CD8-positive, alpha-beta memory T cell (primary cell): Measurements from ENCODE around the gene LRTM2. TPM values are rescaled to one million over a fixed set of nuclear protein-coding genes. Genes with fewer than 3 reads are reported as not detected.

Experiments
- CTCF ChIA-PET: fragments of 350-600 bp; sonication (Branson Sonifier 250); formaldehyde crosslinking; loops from one replicate; lab custom pipeline; 2021; ENCODE audit warnings: antibody characterized with exemption; lab: Charles Lee
- POLR2A ChIA-PET: fragments of 350-600 bp; sonication (Branson Sonifier 250); formaldehyde crosslinking; loops from one replicate; lab custom pipeline; 2021; ENCODE audit warnings: antibody characterized with exemption; lab: Charles Lee
- DNase-seq, 5 donors: peaks; one replicate each; pipeline versions ENCODE4 v3.0.0 to v3.0.0-alpha.2; 2020 to 2022; ENCODE audit warnings: mixed read lengths in 1 of 5
- H3K27ac ChIP-seq: one replicate; pipeline ENCODE4 v1.7.0; 2013; ENCODE audit warnings: low read depth, mild to moderate bottlenecking, low read length, moderate library complexity
- H3K27me3 ChIP-seq: 2 replicates; pipeline ENCODE4 v1.7.0; 2013; ENCODE audit warnings: low read length, mild to moderate bottlenecking; ENCODE audit not compliant: insufficient read depth, poor library complexity, severe bottlenecking
- H3K36me3 ChIP-seq: 2 replicates; pipeline ENCODE4 v1.7.0; 2013; ENCODE audit warnings: mild to moderate bottlenecking, low read length, moderate library complexity; ENCODE audit not compliant: insufficient read depth
- H3K4me1 ChIP-seq: 2 replicates; pipeline ENCODE4 v1.7.0; 2013; ENCODE audit warnings: mild to moderate bottlenecking, low read length, moderate library complexity; ENCODE audit not compliant: insufficient read depth
- H3K4me3 ChIP-seq: 2 replicates; pipeline ENCODE4 v1.7.0; 2013; ENCODE audit warnings: mild to moderate bottlenecking, low read length
- H3K9me3 ChIP-seq: 2 replicates; pipeline ENCODE4 v1.7.0; 2013; ENCODE audit warnings: mild to moderate bottlenecking, low read length
- H3K27ac Mint-ChIP-seq, 8 donors: one replicate each; pipeline ENCODE4 v1.8.0; 2020 to 2021; ENCODE audit warnings: mixed read lengths in 8 of 8, mild to moderate bottlenecking in 6 of 8, inconsistent platforms in 3 of 8, moderate library complexity in 3 of 8
- H3K27me3 Mint-ChIP-seq, 2 donors: one replicate each; pipeline ENCODE4 v1.8.0; 2020 to 2021; ENCODE audit warnings: mixed read lengths in 2 of 2, mild to moderate bottlenecking in 1 of 2, moderate library complexity in 1 of 2
- H3K36me3 Mint-ChIP-seq, 3 donors: one replicate each; pipeline ENCODE4 v1.8.0; 2020 to 2021; ENCODE audit warnings: mixed read lengths in 3 of 3, inconsistent platforms in 1 of 3, mild to moderate bottlenecking in 1 of 3
- H3K4me1 Mint-ChIP-seq, 3 donors: one replicate each; pipeline ENCODE4 v1.8.0; 2020 to 2021; ENCODE audit warnings: mixed read lengths in 3 of 3, inconsistent platforms in 1 of 3, mild to moderate bottlenecking in 1 of 3
- H3K4me3 Mint-ChIP-seq, 7 donors: one replicate each; pipeline ENCODE4 v1.8.0; 2020 to 2021; ENCODE audit warnings: mixed read lengths in 7 of 7, mild to moderate bottlenecking in 6 of 7, moderate library complexity in 4 of 7, inconsistent platforms in 2 of 7
- H3K9me3 Mint-ChIP-seq, 5 donors: one replicate each; pipeline ENCODE4 v1.8.0; 2020 to 2022; ENCODE audit warnings: mixed read lengths in 5 of 5, mild to moderate bottlenecking in 3 of 5, moderate library complexity in 2 of 5, inconsistent platforms in 1 of 5
- polyA plus RNA-seq: library from polyadenylated mRNA; unstranded; fragments of 300-500 nt; fragmentation: Illumina TruSeq; gene quantifications from one replicate; pipeline ENCODE4 v1.2.3, GENCODE V29; 2021
- total RNA-seq, 2 experiments: library from RNA; stranded (reverse); gene quantifications; one replicate each; pipeline ENCODE4 v1.2.3, GENCODE V29; 2021

Gene LRTM2
- total and polyA plus RNA-seq, 3 experiments from 2014 or later: 0.24 TPM; not detected in 2

DNA sequence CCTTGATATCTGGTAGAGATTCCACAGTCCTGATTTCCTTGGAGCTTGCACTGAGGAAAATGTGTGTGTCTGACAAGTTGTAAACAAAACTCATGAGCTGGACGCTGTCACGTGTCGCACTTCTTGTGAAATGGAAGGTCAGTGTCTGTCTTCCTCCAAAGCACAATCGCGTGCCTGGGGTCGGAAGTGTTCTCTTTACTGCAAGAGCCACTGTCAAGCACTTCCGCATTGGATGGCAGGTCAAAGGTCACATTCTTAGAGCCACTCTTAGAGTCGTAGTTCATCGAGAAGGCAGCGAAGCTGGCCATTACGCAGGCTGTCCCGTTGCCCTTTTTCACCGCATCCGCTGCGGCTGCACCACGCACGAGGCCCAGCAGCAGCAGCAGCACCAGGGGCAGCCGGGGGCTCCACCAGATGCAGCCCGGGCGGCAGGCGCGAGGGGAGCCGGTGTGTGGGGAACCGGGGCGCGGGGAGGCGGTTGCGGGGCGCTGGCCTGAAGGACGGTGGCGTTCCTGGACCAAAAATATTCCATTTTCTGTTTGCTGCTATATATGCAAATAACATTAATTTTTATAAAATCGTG, 45.0 kb downstream of the LRTM2 start:
- Mint-ChIP-seq H3K36me3 (no peaks in the 10 kb centered on the region), H3K27me3 (peaks cover 12 to 60% of the 10 kb centered on the region in 2 donors), H3K27ac (no peak overlapping the region), H3K4me1 (no peaks in the 10 kb centered on the region), H3K9me3 (peaks cover 0 to 4% (median 0%) of the 10 kb centered on the region in 5 donors), H3K4me3 (no peak overlapping the region)
- Histone ChIP-seq H3K27me3 (no peaks in the 10 kb centered on the region), H3K27ac (no peak overlapping the region), H3K4me3 (no peak overlapping the region), H3K9me3 (no peaks in the 10 kb centered on the region), H3K4me1 (no peaks in the 10 kb centered on the region), H3K36me3 (no peaks in the 10 kb centered on the region)
- POLR2A ChIA-PET: no interaction called here
- CTCF ChIA-PET: no interaction called here
- DNase-seq: no peak

DNA sequence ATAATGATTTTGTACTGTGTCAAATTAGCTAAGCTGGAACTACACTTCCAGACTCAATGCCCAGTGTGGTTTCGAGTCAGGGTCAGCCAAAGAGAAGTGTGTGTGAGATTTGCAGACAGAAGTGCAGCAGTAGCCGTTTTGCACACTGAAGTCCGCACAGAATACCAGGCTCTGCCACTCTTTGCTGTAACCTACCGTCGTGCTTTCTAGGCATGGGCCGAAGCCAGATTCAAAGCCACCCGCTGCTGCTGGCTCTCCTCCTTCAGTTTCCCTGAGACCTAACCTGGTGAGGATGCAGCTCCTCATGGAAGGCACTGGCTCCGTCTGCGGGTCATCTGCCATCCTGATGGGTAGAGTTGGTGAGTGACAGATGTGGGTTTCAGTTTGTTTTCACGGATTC, 48.8 kb downstream of the LRTM2 start:
- POLR2A ChIA-PET: no interaction called here
- Histone ChIP-seq H3K27me3 (no peaks in the 10 kb centered on the region), H3K36me3 (no peaks in the 10 kb centered on the region), H3K27ac (no peak overlapping the region), H3K9me3 (no peaks in the 10 kb centered on the region), H3K4me3 (no peak overlapping the region), H3K4me1 (no peaks in the 10 kb centered on the region)
- H3K4me1 Mint-ChIP-seq: no peaks in the 10 kb centered on the region
- CTCF ChIA-PET: no interaction called here
- H3K27ac Mint-ChIP-seq: no peak overlapping the region
- no peak for DNase-seq
- H3K27me3 Mint-ChIP-seq: peaks cover 14 to 37% of the 10 kb centered on the region in 2 donors
- H3K36me3 Mint-ChIP-seq: no peaks in the 10 kb centered on the region
- no peak overlapping the region for H3K4me3 Mint-ChIP-seq
- H3K9me3 Mint-ChIP-seq: peaks cover 0 to 4% (median 0%) of the 10 kb centered on the region in 5 donors

DNA sequence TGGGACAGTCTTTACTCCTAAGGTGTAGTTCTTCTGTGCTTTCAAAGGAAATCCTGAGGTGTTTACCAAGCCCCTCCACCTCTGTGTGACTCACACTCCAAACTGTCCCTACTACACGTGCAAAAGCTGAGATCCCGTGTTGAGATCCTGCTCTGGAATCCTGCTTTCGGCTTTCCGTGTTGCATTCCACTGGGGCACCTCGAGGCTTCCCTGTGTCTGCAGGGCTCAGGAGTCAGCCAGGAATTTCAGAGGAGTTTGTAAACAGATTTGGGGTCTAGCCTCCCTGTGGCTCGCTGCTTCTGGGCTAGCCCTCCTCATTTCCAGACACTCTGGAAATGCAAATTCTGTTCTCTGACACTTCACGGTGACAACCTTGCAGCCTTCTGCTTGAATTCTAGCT, 49.7 kb downstream of the LRTM2 start:
- Histone ChIP-seq H3K4me3 (no peak overlapping the region), H3K27me3 (no peaks in the 10 kb centered on the region), H3K27ac (no peak overlapping the region), H3K36me3 (no peaks in the 10 kb centered on the region), H3K9me3 (no peaks in the 10 kb centered on the region), H3K4me1 (no peaks in the 10 kb centered on the region)
- POLR2A ChIA-PET: no interaction called here
- Mint-ChIP-seq H3K4me3 (no peak overlapping the region), H3K27ac (no peak overlapping the region), H3K4me1 (no peaks in the 10 kb centered on the region), H3K36me3 (no peaks in the 10 kb centered on the region), H3K27me3 (peaks cover 14 to 34% of the 10 kb centered on the region in 2 donors), H3K9me3 (peaks cover 0 to 4% (median 0%) of the 10 kb centered on the region in 5 donors)
- CTCF ChIA-PET: no interaction called here
- DNase-seq: no peak

DNA sequence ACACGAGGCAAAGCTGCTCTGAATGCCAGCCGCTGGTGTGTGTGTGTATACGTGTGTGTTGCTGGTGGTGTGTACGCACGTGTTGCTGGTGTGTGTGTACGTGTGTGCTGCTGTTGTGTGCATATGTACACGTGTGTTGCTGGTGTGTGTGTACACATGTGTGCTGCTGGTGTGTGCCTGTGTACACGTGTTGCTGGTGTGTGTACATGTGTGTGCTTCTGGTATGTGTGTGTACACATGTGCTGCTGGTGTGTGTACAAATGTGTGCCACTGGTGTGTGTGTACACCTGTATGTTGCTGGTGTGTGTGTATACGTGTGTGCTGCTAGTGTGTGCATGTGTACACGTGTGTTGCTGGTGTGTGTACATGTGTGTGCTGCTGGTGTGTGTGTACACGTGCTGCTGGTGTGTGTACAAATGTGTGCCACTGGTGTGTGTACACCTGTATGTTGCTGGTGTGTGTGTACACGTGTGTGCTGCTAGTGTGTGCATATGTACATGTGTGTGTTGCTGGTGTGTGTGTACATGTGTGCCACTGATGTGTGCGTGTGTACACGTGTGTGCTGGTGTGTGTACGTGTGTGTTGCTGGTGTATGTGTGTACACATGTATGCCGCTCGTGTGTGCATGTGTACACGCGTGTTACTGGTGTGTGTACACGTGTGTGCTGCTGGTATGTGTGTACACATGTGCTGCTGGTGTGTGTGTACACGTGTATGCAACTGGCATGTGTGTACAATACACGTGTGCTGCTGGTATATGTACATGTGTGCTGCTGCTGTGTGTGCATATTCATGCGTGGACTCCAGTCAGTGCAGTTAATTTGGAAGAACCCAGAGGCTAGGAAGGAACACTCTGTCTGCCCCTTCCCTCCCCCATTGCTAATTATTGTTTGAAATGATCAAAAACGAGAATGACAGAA, 50.9 kb downstream of the LRTM2 start:
- no peak overlapping the region for H3K27ac ChIP-seq
- H3K9me3 ChIP-seq: no peaks in the 10 kb centered on the region
- H3K4me3 ChIP-seq: no peak overlapping the region
- Mint-ChIP-seq H3K4me1 (no peaks in the 10 kb centered on the region), H3K36me3 (no peaks in the 10 kb centered on the region), H3K9me3 (peaks cover 0 to 4% (median 0%) of the 10 kb centered on the region in 5 donors), H3K4me3 (no peak overlapping the region), H3K27ac (peak overlapping the region in 1 of 8 donors; percentile 77), H3K27me3 (peaks cover 14 to 31% of the 10 kb centered on the region in 2 donors)
- H3K36me3 ChIP-seq: no peaks in the 10 kb centered on the region
- no peaks in the 10 kb centered on the region for H3K27me3 ChIP-seq
- ChIA-PET POLR2A (no interaction called here), CTCF (no interaction called here)
- H3K4me1 ChIP-seq: no peaks in the 10 kb centered on the region
- DNase-seq: no peak

DNA sequence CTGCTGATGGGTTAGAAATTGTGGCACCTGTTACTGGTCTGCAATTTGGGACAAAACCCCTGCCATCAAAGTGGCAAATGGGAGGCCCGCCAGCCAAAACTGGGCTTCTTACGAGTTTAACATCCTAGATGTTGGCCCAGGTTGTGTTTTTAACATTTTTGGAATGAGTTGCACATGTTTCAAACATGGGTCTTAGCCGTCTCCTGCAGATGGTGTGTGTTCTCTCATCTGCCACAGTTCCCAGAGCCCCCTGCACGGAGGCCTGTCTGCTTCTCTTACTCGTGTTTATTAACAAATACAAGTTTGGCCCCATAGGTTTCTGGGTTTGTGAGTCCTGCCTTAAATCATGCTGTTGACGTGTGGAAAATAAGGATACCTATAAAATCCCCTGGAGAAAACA, 51.6 kb downstream of the LRTM2 start:
- Histone ChIP-seq H3K27ac (no peak overlapping the region), H3K27me3 (no peaks in the 10 kb centered on the region), H3K4me1 (no peaks in the 10 kb centered on the region), H3K9me3 (no peaks in the 10 kb centered on the region), H3K4me3 (no peak overlapping the region), H3K36me3 (no peaks in the 10 kb centered on the region)
- Mint-ChIP-seq H3K27ac (no peak overlapping the region), H3K9me3 (peaks cover 0 to 4% (median 0%) of the 10 kb centered on the region in 5 donors), H3K4me1 (no peaks in the 10 kb centered on the region), H3K4me3 (no peak overlapping the region), H3K27me3 (peaks cover 14 to 35% of the 10 kb centered on the region in 2 donors), H3K36me3 (no peaks in the 10 kb centered on the region)
- ChIA-PET CTCF (no interaction called here), POLR2A (no interaction called here)
- DNase-seq: no peak

DNA sequence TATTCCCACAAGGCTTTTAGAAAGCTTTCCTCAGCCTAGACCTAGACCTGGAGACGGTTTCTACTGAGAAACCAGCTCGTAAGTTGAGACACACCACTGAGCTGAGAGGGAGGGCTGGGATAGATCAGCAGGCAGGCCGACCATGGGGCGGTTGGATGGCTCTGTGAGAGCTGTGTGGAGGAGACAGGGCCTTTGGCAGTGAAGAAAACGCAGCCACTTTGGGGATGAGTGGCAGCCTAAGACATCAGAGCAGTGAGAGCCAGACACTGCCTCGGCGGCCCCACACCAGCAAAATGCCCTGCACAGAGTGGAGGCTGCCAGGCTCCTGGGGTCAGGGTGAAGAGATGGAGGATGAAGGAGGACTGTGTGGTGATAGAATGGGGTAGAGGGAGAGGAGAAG, 52.1 kb downstream of the LRTM2 start:
- Histone ChIP-seq H3K36me3 (no peaks in the 10 kb centered on the region), H3K27me3 (no peaks in the 10 kb centered on the region), H3K4me1 (no peaks in the 10 kb centered on the region), H3K4me3 (no peak overlapping the region), H3K9me3 (no peaks in the 10 kb centered on the region), H3K27ac (no peak overlapping the region)
- peaks cover 13 to 34% of the 10 kb centered on the region in 2 donors for H3K27me3 Mint-ChIP-seq
- ChIA-PET POLR2A (no interaction called here), CTCF (no interaction called here)
- DNase-seq: no peak
- H3K9me3 Mint-ChIP-seq: peaks cover 0 to 4% (median 0%) of the 10 kb centered on the region in 5 donors
- peak overlapping the region in 1 of 8 donors; percentile 39 for H3K27ac Mint-ChIP-seq
- H3K4me1 Mint-ChIP-seq: no peaks in the 10 kb centered on the region
- H3K36me3 Mint-ChIP-seq: no peaks in the 10 kb centered on the region
- no peak overlapping the region for H3K4me3 Mint-ChIP-seq

DNA sequence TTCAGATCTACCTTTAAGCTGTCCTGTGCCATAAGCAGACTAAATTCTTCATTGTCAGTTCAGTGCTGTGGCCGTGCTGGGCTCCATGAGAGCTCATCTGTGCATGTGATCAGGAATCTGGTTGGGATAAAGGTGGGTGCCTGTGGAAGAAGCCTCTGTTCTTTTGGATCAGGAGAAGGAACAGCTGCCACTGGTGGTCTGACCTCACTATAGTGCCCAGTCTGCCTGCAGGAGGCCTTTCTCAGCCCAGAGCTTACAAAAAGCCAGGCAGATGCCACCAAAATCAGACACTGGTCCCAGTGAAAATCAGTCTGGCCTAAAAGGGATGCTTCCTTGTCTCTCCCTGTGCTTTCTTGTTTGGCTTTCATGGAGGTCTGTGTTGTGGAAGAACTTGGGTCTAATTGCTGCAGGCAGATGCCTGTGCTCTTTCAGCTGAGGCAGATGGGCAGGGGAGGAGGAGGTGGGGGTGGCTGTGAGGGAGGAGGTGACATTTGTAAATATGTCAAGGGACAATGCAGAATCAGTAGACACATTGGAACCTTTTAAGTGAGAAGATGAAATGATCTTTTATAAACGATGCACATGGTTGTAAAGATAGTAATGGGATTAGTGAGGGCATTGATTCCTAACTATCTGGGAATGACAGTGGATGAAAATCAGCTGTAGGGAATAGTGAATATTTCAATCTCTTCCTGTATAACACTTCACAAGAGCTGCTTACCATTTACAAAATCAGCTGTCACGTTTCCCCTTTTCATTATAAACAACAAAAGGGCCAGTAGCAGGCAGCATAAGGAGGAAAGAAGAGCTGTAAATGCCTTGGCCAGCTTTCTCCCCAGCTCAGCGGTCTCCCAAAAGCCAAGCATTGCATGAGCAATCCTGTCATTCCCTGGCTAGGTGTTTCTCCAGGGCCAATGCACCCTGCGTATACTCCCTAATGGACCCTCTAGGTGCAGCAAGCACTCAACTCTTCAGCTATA, 53.5 kb downstream of the LRTM2 start:
- no peaks in the 10 kb centered on the region for H3K4me1 Mint-ChIP-seq
- no peak overlapping the region for H3K27ac ChIP-seq
- no peaks in the 10 kb centered on the region for H3K36me3 Mint-ChIP-seq
- ChIA-PET CTCF (interaction anchor here (1.2 kb wide), 1 partner anchor 66 kb away, joined by 4 read pairs; no protein-coding TSS in a partner anchor), POLR2A (no interaction called here)
- no peak overlapping the region for H3K4me3 Mint-ChIP-seq
- no peaks in the 10 kb centered on the region for H3K9me3 ChIP-seq
- no peaks in the 10 kb centered on the region for H3K27me3 ChIP-seq
- H3K27me3 Mint-ChIP-seq: peaks cover 8 to 28% of the 10 kb centered on the region in 2 donors
- H3K9me3 Mint-ChIP-seq: peaks cover 0 to 4% (median 0%) of the 10 kb centered on the region in 5 donors
- no peak overlapping the region for H3K27ac Mint-ChIP-seq
- no peak for DNase-seq
- H3K4me1 ChIP-seq: no peaks in the 10 kb centered on the region
- H3K36me3 ChIP-seq: no peaks in the 10 kb centered on the region
- H3K4me3 ChIP-seq: no peak overlapping the region
